ENCODE data around the gene COL5A2.
A peak's percentile ranks its signal among the peaks of the same experiment; 100 is the strongest.

Gene COL5A2

GRCh38 chr2:188984680-188985079 is 194.9 kb downstream of the COL5A2 start:
- in situ Hi-C loops (cut with HindIII; ENCODE audit: low sequenced_read_pairs), result no loop called here
- no peak overlapping the region for H3K4me3 ChIP-seq (ENCODE audit: low read depth, low read length)
- TF ChIP-seq CTCF (IDR thresholded peaks at IDR 0.05; ENCODE audit: low read depth, low read length), result no peak
- peak; percentile 90 for DNase-seq (ENCODE audit: low read depth, low spot score)

- H3K4me3 ChIP-seq (ENCODE audit: low read depth, low read length), result no peak overlapping the region
- in situ Hi-C loops (cut with HindIII; ENCODE audit: low sequenced_read_pairs), result no loop called here
- peak; percentile 53 for TF ChIP-seq CTCF (IDR thresholded peaks at IDR 0.05; ENCODE audit: low read depth, low read length)
- DNase-seq (ENCODE audit: low read depth, low spot score), result peak; percentile 82
Measured at GRCh38 chr2:188984065-188984491, 195.5 kb downstream of the COL5A2 start.

DNA sequence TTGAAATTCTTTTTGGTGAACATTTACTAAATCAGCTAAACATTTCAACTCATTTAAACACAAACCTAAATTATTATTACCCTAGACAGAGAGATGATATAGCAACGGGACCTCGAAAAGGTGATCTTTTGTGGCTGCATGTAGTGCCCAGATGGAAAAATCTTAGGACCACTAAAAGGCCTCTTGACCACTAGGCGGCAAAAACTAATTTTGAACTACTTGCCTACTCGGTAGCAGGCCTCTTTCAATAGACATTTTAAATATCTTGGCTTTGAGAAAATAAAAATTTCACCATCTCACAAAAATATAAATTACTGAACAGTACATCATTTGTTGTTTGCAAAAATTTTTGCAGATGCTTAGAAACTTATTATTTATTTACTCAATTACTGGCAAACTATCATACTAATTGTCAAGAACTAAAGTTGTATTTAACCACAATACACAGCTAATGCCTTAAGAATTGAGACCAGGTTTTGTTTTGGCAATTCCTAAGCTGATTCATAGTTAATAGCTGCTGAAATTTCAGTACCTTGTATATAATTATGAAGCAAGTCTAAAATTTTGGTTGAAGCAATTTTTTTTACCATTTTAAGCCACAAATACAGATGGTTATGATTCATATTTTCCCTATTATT is 196.0 kb downstream of the COL5A2 start:
- DNase-seq (ENCODE audit: low read depth, low spot score), result peak; percentile 68
- no peak overlapping the region for H3K4me3 ChIP-seq (ENCODE audit: low read depth, low read length)
- in situ Hi-C loops (cut with HindIII; ENCODE audit: low sequenced_read_pairs), result no loop called here
- TF ChIP-seq CTCF (IDR thresholded peaks at IDR 0.05; ENCODE audit: low read depth, low read length), result peak; percentile 51

All from astrocyte of the spinal cord (primary cell).